Neural cell (in vitro differentiated cells): ENCODE data around the gene GHRH.

Source experiments
- EP300 ChIP-seq: fragments of 450-650 bp; conservative IDR thresholded peaks from 2 replicates; pipeline ENCODE4 v1.6.1; 2014; ENCODE audit warnings: antibody characterized with exemption, mild to moderate bottlenecking, moderate library complexity; ENCODE audit not compliant: poor library complexity, severe bottlenecking
- EZH2 ChIP-seq: fragments of 200-600, 300-800 bp; shearing (Covaris generic), sonication (generic); IDR thresholded peaks from 2 replicates; pipeline ENCODE4 v1.6.1; 2014; ENCODE audit warnings: antibody characterized with exemption, low read length, borderline replicate concordance, mild to moderate bottlenecking; ENCODE audit not compliant: insufficient read depth, poor library complexity, severe bottlenecking
- MXI1 ChIP-seq: fragments of 450-650 bp; conservative IDR thresholded peaks from 2 replicates; pipeline ENCODE4 v1.6.1; 2014; ENCODE audit warnings: antibody characterized with exemption, mild to moderate bottlenecking; ENCODE audit not compliant: poor library complexity, severe bottlenecking
- POLR2AphosphoS5 ChIP-seq: IDR thresholded peaks from 2 replicates; pipeline ENCODE4 v1.6.1; 2012
- RAD21 ChIP-seq: fragments of 450-650 bp; conservative IDR thresholded peaks from 2 replicates; pipeline ENCODE4 v1.6.1; 2014; ENCODE audit warnings: antibody characterized with exemption, mild to moderate bottlenecking, moderate library complexity
- SMC3 ChIP-seq: fragments of 450-650 bp; conservative IDR thresholded peaks from 2 replicates; pipeline ENCODE4 v1.6.1; 2014; ENCODE audit warnings: antibody characterized with exemption, mild to moderate bottlenecking, moderate library complexity; ENCODE audit not compliant: poor library complexity
- TAF1 ChIP-seq: IDR thresholded peaks from 2 replicates; pipeline ENCODE4 v1.6.1; 2012; ENCODE audit warnings: low read depth
- TF ChIP-seq, protein P1 (sequence below): fragments of 450-650 bp; IDR thresholded peaks from 2 replicates; pipeline ENCODE4 v1.5.1; 2014; ENCODE audit warnings: antibody characterized with exemption, mild to moderate bottlenecking, moderate library complexity; ENCODE audit not compliant: poor library complexity, severe bottlenecking
- TF ChIP-seq, protein P2 (sequence below): IDR thresholded peaks from 2 replicates; pipeline ENCODE4 v1.6.1; 2012; ENCODE audit warnings: borderline replicate concordance

- no peak for TF ChIP-seq POLR2AphosphoS5
- TF ChIP-seq, protein P1, sequence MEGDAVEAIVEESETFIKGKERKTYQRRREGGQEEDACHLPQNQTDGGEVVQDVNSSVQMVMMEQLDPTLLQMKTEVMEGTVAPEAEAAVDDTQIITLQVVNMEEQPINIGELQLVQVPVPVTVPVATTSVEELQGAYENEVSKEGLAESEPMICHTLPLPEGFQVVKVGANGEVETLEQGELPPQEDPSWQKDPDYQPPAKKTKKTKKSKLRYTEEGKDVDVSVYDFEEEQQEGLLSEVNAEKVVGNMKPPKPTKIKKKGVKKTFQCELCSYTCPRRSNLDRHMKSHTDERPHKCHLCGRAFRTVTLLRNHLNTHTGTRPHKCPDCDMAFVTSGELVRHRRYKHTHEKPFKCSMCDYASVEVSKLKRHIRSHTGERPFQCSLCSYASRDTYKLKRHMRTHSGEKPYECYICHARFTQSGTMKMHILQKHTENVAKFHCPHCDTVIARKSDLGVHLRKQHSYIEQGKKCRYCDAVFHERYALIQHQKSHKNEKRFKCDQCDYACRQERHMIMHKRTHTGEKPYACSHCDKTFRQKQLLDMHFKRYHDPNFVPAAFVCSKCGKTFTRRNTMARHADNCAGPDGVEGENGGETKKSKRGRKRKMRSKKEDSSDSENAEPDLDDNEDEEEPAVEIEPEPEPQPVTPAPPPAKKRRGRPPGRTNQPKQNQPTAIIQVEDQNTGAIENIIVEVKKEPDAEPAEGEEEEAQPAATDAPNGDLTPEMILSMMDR, result no peak
- no peak for TF ChIP-seq SMC3
- TF ChIP-seq RAD21, result no peak
- TF ChIP-seq, protein P2, sequence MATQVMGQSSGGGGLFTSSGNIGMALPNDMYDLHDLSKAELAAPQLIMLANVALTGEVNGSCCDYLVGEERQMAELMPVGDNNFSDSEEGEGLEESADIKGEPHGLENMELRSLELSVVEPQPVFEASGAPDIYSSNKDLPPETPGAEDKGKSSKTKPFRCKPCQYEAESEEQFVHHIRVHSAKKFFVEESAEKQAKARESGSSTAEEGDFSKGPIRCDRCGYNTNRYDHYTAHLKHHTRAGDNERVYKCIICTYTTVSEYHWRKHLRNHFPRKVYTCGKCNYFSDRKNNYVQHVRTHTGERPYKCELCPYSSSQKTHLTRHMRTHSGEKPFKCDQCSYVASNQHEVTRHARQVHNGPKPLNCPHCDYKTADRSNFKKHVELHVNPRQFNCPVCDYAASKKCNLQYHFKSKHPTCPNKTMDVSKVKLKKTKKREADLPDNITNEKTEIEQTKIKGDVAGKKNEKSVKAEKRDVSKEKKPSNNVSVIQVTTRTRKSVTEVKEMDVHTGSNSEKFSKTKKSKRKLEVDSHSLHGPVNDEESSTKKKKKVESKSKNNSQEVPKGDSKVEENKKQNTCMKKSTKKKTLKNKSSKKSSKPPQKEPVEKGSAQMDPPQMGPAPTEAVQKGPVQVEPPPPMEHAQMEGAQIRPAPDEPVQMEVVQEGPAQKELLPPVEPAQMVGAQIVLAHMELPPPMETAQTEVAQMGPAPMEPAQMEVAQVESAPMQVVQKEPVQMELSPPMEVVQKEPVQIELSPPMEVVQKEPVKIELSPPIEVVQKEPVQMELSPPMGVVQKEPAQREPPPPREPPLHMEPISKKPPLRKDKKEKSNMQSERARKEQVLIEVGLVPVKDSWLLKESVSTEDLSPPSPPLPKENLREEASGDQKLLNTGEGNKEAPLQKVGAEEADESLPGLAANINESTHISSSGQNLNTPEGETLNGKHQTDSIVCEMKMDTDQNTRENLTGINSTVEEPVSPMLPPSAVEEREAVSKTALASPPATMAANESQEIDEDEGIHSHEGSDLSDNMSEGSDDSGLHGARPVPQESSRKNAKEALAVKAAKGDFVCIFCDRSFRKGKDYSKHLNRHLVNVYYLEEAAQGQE, result no peak
- TF ChIP-seq EZH2, result no peak
- no peak for TF ChIP-seq EP300
- no peak for TF ChIP-seq TAF1
- no peak for TF ChIP-seq MXI1
Measured at GRCh38 chr20:37294262-37294981, 32.8 kb upstream of the GHRH start.
